IPS-15b (cell line): ENCODE measurements around the gene BCAS4.

ENCODE experiments used
- H3K27me3 ChIP-seq: one replicate; pipeline ENCODE4 v1.6.1; 2013; ENCODE audit warnings: low read length; ENCODE audit not compliant: control insufficient read depth, insufficient read depth
- H3K36me3 ChIP-seq: one replicate; pipeline ENCODE4 v1.6.1; 2013; ENCODE audit warnings: low read length; ENCODE audit not compliant: control insufficient read depth, insufficient read depth
- H3K4me1 ChIP-seq: one replicate; pipeline ENCODE4 v1.6.1; 2013; ENCODE audit warnings: mild to moderate bottlenecking, low read length; ENCODE audit not compliant: control insufficient read depth, insufficient read depth
- H3K4me3 ChIP-seq: one replicate; pipeline ENCODE4 v1.5.1; 2013; ENCODE audit warnings: low read depth, low read length
- H3K9ac ChIP-seq: one replicate; pipeline ENCODE4 v1.6.1; 2013; ENCODE audit warnings: low read depth, mild to moderate bottlenecking, low read length
- H3K9me3 ChIP-seq: one replicate; pipeline ENCODE4 v1.6.1; 2013; ENCODE audit warnings: mild to moderate bottlenecking, low read length; ENCODE audit not compliant: control insufficient read depth, insufficient read depth

Gene BCAS4

GRCh38 chr20:50855498-50856474 lies 60.9 kb downstream of the BCAS4 start:
- Histone ChIP-seq H3K36me3 (no peaks in the 10 kb centered on the region), H3K9me3 (no peaks in the 10 kb centered on the region), H3K4me1 (peaks cover 3% of the 10 kb centered on the region), H3K27me3 (no peaks in the 10 kb centered on the region), H3K9ac (no peak overlapping the region), H3K4me3 (no peak overlapping the region)

GRCh38 chr20:50856475-50857041 lies 61.7 kb downstream of the BCAS4 start:
- Histone ChIP-seq H3K4me1 (peaks cover under 1% of the 10 kb centered on the region), H3K4me3 (no peak overlapping the region), H3K9me3 (no peaks in the 10 kb centered on the region), H3K9ac (no peak overlapping the region), H3K36me3 (no peaks in the 10 kb centered on the region), H3K27me3 (no peaks in the 10 kb centered on the region)

GRCh38 chr20:50857348-50857747 lies 62.5 kb downstream of the BCAS4 start:
- peaks cover under 1% of the 10 kb centered on the region for H3K4me1 ChIP-seq
- no peak overlapping the region for H3K4me3 ChIP-seq
- no peak overlapping the region for H3K9ac ChIP-seq
- H3K36me3 ChIP-seq: no peaks in the 10 kb centered on the region
- H3K9me3 ChIP-seq: no peaks in the 10 kb centered on the region
- H3K27me3 ChIP-seq: no peaks in the 10 kb centered on the region

- peaks cover 2% of the 10 kb centered on the region for H3K4me1 ChIP-seq
- no peaks in the 10 kb centered on the region for H3K36me3 ChIP-seq
- no peak overlapping the region for H3K9ac ChIP-seq
- no peaks in the 10 kb centered on the region for H3K9me3 ChIP-seq
- no peak overlapping the region for H3K4me3 ChIP-seq
- no peaks in the 10 kb centered on the region for H3K27me3 ChIP-seq
These were observed 63.7 kb downstream of the BCAS4 start for GRCh38 chr20:50858525-50858924.

GRCh38 chr20:50859161-50859560 lies 64.3 kb downstream of the BCAS4 start:
- H3K36me3 ChIP-seq: no peaks in the 10 kb centered on the region
- H3K27me3 ChIP-seq: no peaks in the 10 kb centered on the region

GRCh38 chr20:50861012-50861411 lies 66.2 kb downstream of the BCAS4 start:
- H3K4me1 ChIP-seq: peaks cover 2% of the 10 kb centered on the region
- peak overlapping the region; percentile 1 for H3K9ac ChIP-seq
- H3K36me3 ChIP-seq: no peaks in the 10 kb centered on the region
- H3K4me3 ChIP-seq: no peak overlapping the region
- no peaks in the 10 kb centered on the region for H3K9me3 ChIP-seq
- no peaks in the 10 kb centered on the region for H3K27me3 ChIP-seq

More at GRCh38 chr20:50859161-50859560, 64.3 kb downstream of the BCAS4 start:
- no peak overlapping the region for H3K4me3 ChIP-seq
- H3K9ac ChIP-seq: no peak overlapping the region
- peaks cover 2% of the 10 kb centered on the region for H3K4me1 ChIP-seq
- no peaks in the 10 kb centered on the region for H3K9me3 ChIP-seq

GRCh38 chr20:50862546-50862945 lies 67.7 kb downstream of the BCAS4 start:
- Histone ChIP-seq H3K4me3 (no peak overlapping the region), H3K9me3 (no peaks in the 10 kb centered on the region), H3K4me1 (peaks cover 2% of the 10 kb centered on the region), H3K9ac (no peak overlapping the region), H3K36me3 (no peaks in the 10 kb centered on the region), H3K27me3 (no peaks in the 10 kb centered on the region)

GRCh38 chr20:50865114-50865513 lies 70.3 kb downstream of the BCAS4 start:
- H3K36me3 ChIP-seq: no peaks in the 10 kb centered on the region

GRCh38 chr20:50865591-50865990 lies 70.7 kb downstream of the BCAS4 start:
- peaks cover 6% of the 10 kb centered on the region for H3K4me1 ChIP-seq
- no peaks in the 10 kb centered on the region for H3K27me3 ChIP-seq
- H3K9me3 ChIP-seq: no peaks in the 10 kb centered on the region
- H3K4me3 ChIP-seq: no peak overlapping the region
- no peaks in the 10 kb centered on the region for H3K36me3 ChIP-seq
- H3K9ac ChIP-seq: no peak overlapping the region

More at GRCh38 chr20:50865114-50865513, 70.3 kb downstream of the BCAS4 start:
- Histone ChIP-seq H3K9ac (no peak overlapping the region), H3K4me1 (peaks cover 2% of the 10 kb centered on the region), H3K4me3 (no peak overlapping the region), H3K9me3 (no peaks in the 10 kb centered on the region), H3K27me3 (no peaks in the 10 kb centered on the region)

GRCh38 chr20:50866036-50866685 lies 71.3 kb downstream of the BCAS4 start:
- Histone ChIP-seq H3K4me1 (peaks cover 7% of the 10 kb centered on the region), H3K9me3 (no peaks in the 10 kb centered on the region), H3K27me3 (no peaks in the 10 kb centered on the region), H3K4me3 (no peak overlapping the region), H3K36me3 (no peaks in the 10 kb centered on the region), H3K9ac (no peak overlapping the region)

GRCh38 chr20:50866831-50867230 lies 72.0 kb downstream of the BCAS4 start:
- Histone ChIP-seq H3K27me3 (no peaks in the 10 kb centered on the region), H3K4me1 (peaks cover 12% of the 10 kb centered on the region), H3K36me3 (no peaks in the 10 kb centered on the region), H3K4me3 (no peak overlapping the region), H3K9ac (no peak overlapping the region), H3K9me3 (no peaks in the 10 kb centered on the region)
